HepG2 (cell line): ENCODE results near the gene RUNX2. TPM values are rescaled to one million over a fixed set of nuclear protein-coding genes. Genes with fewer than 3 reads are reported as not detected.

Experiments used
- ATAC-seq: fragments of 200-7000 bp; cut with Tn5 transposase; 3 replicates; pipeline ENCODE4 v1.9.1; 2020; ENCODE audit warnings: mild to moderate bottlenecking, moderate library complexity
- BruUV-seq: library from RNA; stranded (reverse); fragments of 400-500 nt; replicated peaks from 2 replicates; lab custom pipeline; 2021; lab: Mats Ljungman, UMichigan
- CTCF ChIA-PET: fragments of 300-600 bp; formaldehyde crosslinking; extraction: SDS; loops from one replicate; lab custom pipeline; 2021; ENCODE audit warnings: low total read pairs, inconsistent platforms, low intra/inter-chr PET ratio; lab: Yijun Ruan, JAX
- POLR2A ChIA-PET: fragments of 350-600 bp; sonication (Branson Sonifier 250); formaldehyde crosslinking; loops from one replicate; lab custom pipeline; 2020; ENCODE audit warnings: antibody characterized with exemption, inconsistent platforms; lab: Yijun Ruan, JAX
- DNase-seq: peaks from one replicate; pipeline ENCODE4 v3.0.0-alpha.2; 2015; ENCODE audit warnings: low spot score
- FAIRE-seq: peaks from 3 replicates; lab custom pipeline; 2011; peaks lifted over from hg19 to GRCh38; lab: Jason Lieb, UNC
- H2AFZ ChIP-seq: one replicate; pipeline ENCODE4 v1.6.1; 2011; ENCODE audit warnings: low read length, inconsistent platforms
- H3K27ac ChIP-seq: fragments of 300-600 bp; 3 replicates; pipeline ENCODE4 v1.8.0; 2011; ENCODE audit warnings: mixed run types, mild to moderate bottlenecking, mixed read lengths, low read length, inconsistent platforms; ENCODE audit not compliant: insufficient read depth; ENCODE audit errors: extremely low read length
- H3K27me3 ChIP-seq, 2 experiments: fragments of 200-600 bp in 1 of 2; 2 replicates in 1 of 2; 3 replicates in 1 of 2; pipeline versions ENCODE4 v1.6.0 to v1.8.0; 2011; ENCODE audit warnings: low read length in 2 of 2, mild to moderate bottlenecking in 2 of 2, moderate library complexity in 2 of 2, inconsistent platforms in 1 of 2; ENCODE audit not compliant: insufficient read depth in 2 of 2, control insufficient read depth in 1 of 2
- H3K36me3 ChIP-seq, 2 experiments: fragments of 200-600 bp in 1 of 2; replicated peaks in 1 of 2; 2 replicates in 1 of 2; 3 replicates in 1 of 2; pipeline versions ENCODE4 v1.5.1 to v1.8.0; 2011; ENCODE audit warnings: low read length in 2 of 2, inconsistent platforms in 1 of 2; ENCODE audit not compliant: insufficient read depth in 2 of 2, control insufficient read depth in 1 of 2
- H3K4me1 ChIP-seq: 2 replicates; pipeline ENCODE4 v1.5.1; 2012; ENCODE audit warnings: low read length, inconsistent platforms; ENCODE audit not compliant: insufficient read depth
- H3K4me2 ChIP-seq: 2 replicates; pipeline ENCODE4 v1.6.0; 2011; ENCODE audit warnings: low read depth, low read length, inconsistent platforms
- H3K4me3 ChIP-seq, 3 experiments: fragments of 200-600 bp in 1 of 3; sonication (generic), shearing (Covaris generic) in 1 of 3; replicated peaks in 1 of 3; 2 replicates each; pipeline ENCODE4 v1.5.1; 2011 to 2016; ENCODE audit warnings: low read length in 3 of 3, inconsistent platforms in 2 of 3, low read depth in 2 of 3, mild to moderate bottlenecking in 2 of 3, control low read depth in 1 of 3, mixed read lengths in 1 of 3; ENCODE audit not compliant: insufficient read depth in 1 of 3
- H3K79me2 ChIP-seq: one replicate; pipeline ENCODE4 v1.6.1; 2011; ENCODE audit warnings: low read length, inconsistent platforms; ENCODE audit not compliant: insufficient read depth
- H3K9ac ChIP-seq: 2 replicates; pipeline ENCODE4 v1.6.0; 2011; ENCODE audit warnings: mild to moderate bottlenecking, low read depth, low read length, inconsistent platforms; ENCODE audit not compliant: insufficient read depth
- H3K9me3 ChIP-seq: 2 replicates; pipeline ENCODE4 v1.5.1; 2012; ENCODE audit warnings: mild to moderate bottlenecking, low read length
- H4K20me1 ChIP-seq: 2 replicates; pipeline ENCODE4 v1.6.0; 2011; ENCODE audit warnings: inconsistent platforms, mild to moderate bottlenecking, low read length, moderate library complexity; ENCODE audit not compliant: insufficient read depth
- IRF2 ChIP-seq: IDR thresholded peaks from 2 replicates; pipeline ENCODE4 v1.6.1; 2018; ENCODE audit warnings: missing genetic modification reagents, missing compliant biosample characterization
- LBX2 ChIP-seq: sonication (generic); formaldehyde crosslinking; IDR thresholded peaks from 2 replicates; pipeline ENCODE4 v1.5.0; 2020; ENCODE audit warnings: missing genetic modification reagents, mild to moderate bottlenecking, borderline replicate concordance
- MTA3 ChIP-seq: sonication (generic); formaldehyde crosslinking; IDR thresholded peaks from 2 replicates; pipeline ENCODE4 v1.4.0; 2020; ENCODE audit warnings: missing genetic modification reagents
- PRDM15 ChIP-seq: sonication (generic); formaldehyde crosslinking; IDR thresholded peaks from 2 replicates; pipeline ENCODE4 v1.4.0; 2020; ENCODE audit warnings: missing genetic modification reagents
- RFX5 ChIP-seq: IDR thresholded peaks from 2 replicates; pipeline ENCODE4 v1.6.1; 2011; ENCODE audit warnings: low read depth, low read length, improper control_type of control experiment
- RXRA ChIP-seq: sonication (generic); formaldehyde crosslinking; IDR thresholded peaks from 2 replicates; pipeline ENCODE4 v1.5.1; 2020; ENCODE audit warnings: missing genetic modification reagents
- SOX5 ChIP-seq: IDR thresholded peaks from 2 replicates; pipeline ENCODE4 v1.6.1; 2016; ENCODE audit warnings: borderline replicate concordance
- TIGD3 ChIP-seq: sonication (generic); formaldehyde crosslinking; IDR thresholded peaks from 2 replicates; pipeline ENCODE4 v1.5.1; 2020; ENCODE audit warnings: mild to moderate bottlenecking, missing genetic modification reagents, borderline replicate concordance
- ZBTB38 ChIP-seq: sonication (generic); formaldehyde crosslinking; IDR thresholded peaks from 2 replicates; pipeline ENCODE4 v1.5.1; 2020; ENCODE audit warnings: mild to moderate bottlenecking, missing genetic modification reagents
- ZNF18 ChIP-seq: sonication (generic); formaldehyde crosslinking; IDR thresholded peaks from 2 replicates; pipeline ENCODE4 v1.8.0; 2022; ENCODE audit warnings: mild to moderate bottlenecking, missing genetic modification reagents; ENCODE audit not compliant: insufficient replicate concordance
- ZNF263 ChIP-seq: sonication (generic); formaldehyde crosslinking; IDR thresholded peaks from 2 replicates; pipeline ENCODE4 v1.4.0; 2020; ENCODE audit warnings: missing genetic modification reagents
- ZNF292 ChIP-seq: sonication (generic); formaldehyde crosslinking; IDR thresholded peaks from 2 replicates; pipeline ENCODE4 v1.8.1; 2022; ENCODE audit warnings: mild to moderate bottlenecking, low read depth, missing genetic modification reagents, borderline replicate concordance
- ZNF788 ChIP-seq: sonication (generic); formaldehyde crosslinking; IDR thresholded peaks from 2 replicates; pipeline ENCODE4 v1.5.0; 2020; ENCODE audit warnings: mild to moderate bottlenecking, missing genetic modification reagents, borderline replicate concordance
- WGBS: methylation state at CpG from one replicate; pipeline ENCODE4 v1.1.6; 2017; ENCODE audit warnings: low lambda C conversion rate; 5-methylcytosine and 5-hydroxymethylcytosine counted together
- in situ Hi-C: cut with HindIII; loops from 2 replicates; pipeline ENCODE4 v1.10.0; 2017; ENCODE audit warnings: low pct_unique_long_range_greater_than_20kb; ENCODE audit not compliant: extremely low pct_ligation_motif_present
- intact Hi-C: fragments of 100-400 bp; cut with micrococcal nuclease; formaldehyde crosslinking; loops from one replicate; pipeline ENCODE4 v1.10.0; 2022; ENCODE audit not compliant: unreplicated experiment
- polyA plus RNA-seq, 8 experiments: library from polyadenylated mRNA; depleted of rRNA in 3 of 8; stranded (reverse) in 7 of 8; unstranded in 1 of 8; fragments of >200 nt; fragmentation: Illumina TruSeq in 4 of 8; extraction: Trizol in 4 of 8; gene quantifications; 2 replicates each; pipeline versions ENCODE4 v1.2.1 to v1.2.3, GENCODE V29; 2011 to 2016; ENCODE audit warnings: low read depth in 4 of 8, missing spikeins in 1 of 8, mixed read lengths in 1 of 8; ENCODE audit not compliant: insufficient read depth in 1 of 8
- total RNA-seq, 5 experiments: library from RNA; depleted of rRNA; stranded (reverse); fragments of >200 nt; fragmentation: Illumina TruSeq; extraction: Trizol; gene quantifications; 2 replicates each; pipeline ENCODE4 v1.2.3, GENCODE V29; 2016; ENCODE audit warnings: low read depth in 1 of 5

RUNX2 gene
- total and polyA plus RNA-seq, 2 of the 13 experiments (the other 11 are each of a cell fraction or from before 2014, with no cell fraction given), result not detected

- intact Hi-C loops, result no loop called here
- Histone ChIP-seq H3K27me3 (no peaks in the 10 kb centered on the region; a peak in 1 of 5 replicates), H3K27ac (no peak overlapping the region), H3K4me1 (no peaks in the 10 kb centered on the region), H3K36me3 (no peaks in the 10 kb centered on the region), H4K20me1 (no peaks in the 10 kb centered on the region), H3K4me3 (no peak overlapping the region), H3K9ac (no peak overlapping the region), H3K4me2 (no peak overlapping the region), H3K79me2 (no peaks in the 10 kb centered on the region), H3K9me3 (no peaks in the 10 kb centered on the region), H2AFZ (no peak overlapping the region)
- ChIA-PET CTCF (no interaction called here), POLR2A (no interaction called here)
- no peak for ATAC-seq
- DNase-seq, result no peak
- in situ Hi-C loops, result no loop called here
- FAIRE-seq, result no peak
- BruUV-seq, result no TSS peak
- WGBS, result 20% methylated on average over 3 of the region's 3 CpGs
- no peak for TF ChIP-seq ZNF18 (CRISPR knock-in tag)
- no peak for TF ChIP-seq ZNF292
- no peak for TF ChIP-seq ZNF788
- no peak for TF ChIP-seq ZBTB38 (CRISPR knock-in tag)
- TF ChIP-seq MTA3, result no peak
- TF ChIP-seq LBX2 (CRISPR knock-in tag), result no peak
- no peak for TF ChIP-seq IRF2
- no peak for TF ChIP-seq PRDM15
- TF ChIP-seq ZNF263 (CRISPR knock-in tag), result no peak
- TF ChIP-seq RFX5, result no peak
- no peak for TF ChIP-seq SOX5 (CRISPR knock-in tag)
- no peak for TF ChIP-seq RXRA (CRISPR knock-in tag)
- no peak for TF ChIP-seq TIGD3 (CRISPR knock-in tag)
Measured at GRCh38 chr6:45617441-45617840, 289.3 kb downstream of the RUNX2 start.
